ES-I3 (cell line): ENCODE results near the gene AXDND1.
"Not testable (repeated sequence)": the region's sequence is repeated elsewhere in the genome, so short reads cannot be mapped to it uniquely, and the experiment has no call there.

Experiments used
- H3K36me3 ChIP-seq: 2 replicates; pipeline ENCODE4 v1.6.1; 2013; ENCODE audit warnings: mild to moderate bottlenecking, low read length, control low read depth, moderate library complexity; ENCODE audit not compliant: insufficient read depth
- H3K4me1 ChIP-seq: 2 replicates; pipeline ENCODE4 v1.6.1; 2013; ENCODE audit warnings: mild to moderate bottlenecking, control low read depth, low read length; ENCODE audit not compliant: insufficient read depth
- H3K9ac ChIP-seq: 2 replicates; pipeline ENCODE4 v1.6.1; 2013; ENCODE audit warnings: low read depth, mild to moderate bottlenecking, low read length, moderate library complexity
- H3K9me3 ChIP-seq: 2 replicates; pipeline ENCODE4 v1.6.1; 2013; ENCODE audit warnings: mild to moderate bottlenecking, low read length, moderate library complexity; ENCODE audit not compliant: control insufficient read depth, insufficient read depth

AXDND1 gene

DNA sequence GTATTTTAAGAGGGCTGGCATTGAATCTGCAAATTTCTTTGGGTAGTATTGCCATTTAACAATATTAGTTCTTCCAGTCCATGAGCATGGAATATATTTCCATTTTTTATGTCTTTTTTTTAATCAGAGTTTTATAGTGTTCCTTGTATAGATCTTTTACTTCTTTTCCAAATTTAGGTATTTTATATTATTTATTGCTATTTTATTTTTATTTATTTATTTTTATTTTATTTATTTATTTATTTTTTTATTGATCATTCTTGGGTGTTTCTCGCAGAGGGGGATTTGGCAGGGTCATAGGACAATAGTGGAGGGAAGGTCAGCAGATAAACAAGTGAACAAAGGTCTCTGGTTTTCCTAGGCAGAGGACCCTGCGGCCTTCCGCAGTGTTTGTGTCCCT lies 52.0 kb downstream of the AXDND1 start:
- not testable (repeated sequence) for H3K9ac ChIP-seq, H3K4me1 ChIP-seq, H3K9me3 ChIP-seq, H3K36me3 ChIP-seq

DNA sequence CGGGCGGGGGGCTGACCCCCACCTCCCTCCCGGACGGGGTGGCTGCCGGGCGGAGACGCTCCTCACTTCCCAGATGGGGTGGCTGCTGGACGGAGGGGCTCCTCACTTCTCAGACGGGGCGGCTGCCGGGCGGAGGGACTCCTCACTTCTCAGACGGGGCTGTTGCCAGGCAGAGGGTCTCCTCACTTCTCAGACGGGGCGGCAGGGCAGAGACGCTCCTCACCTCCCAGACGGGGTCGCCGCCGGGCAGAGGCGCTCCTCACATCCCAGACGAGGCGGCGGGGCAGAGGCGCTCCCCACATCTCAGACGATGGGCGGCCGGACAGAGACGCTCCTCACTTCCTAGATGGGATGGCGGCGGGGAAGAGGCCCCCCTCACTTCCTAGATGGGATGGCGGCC lies 52.9 kb downstream of the AXDND1 start:
- not testable (repeated sequence) for H3K9me3 ChIP-seq, H3K36me3 ChIP-seq, H3K4me1 ChIP-seq, H3K9ac ChIP-seq

DNA sequence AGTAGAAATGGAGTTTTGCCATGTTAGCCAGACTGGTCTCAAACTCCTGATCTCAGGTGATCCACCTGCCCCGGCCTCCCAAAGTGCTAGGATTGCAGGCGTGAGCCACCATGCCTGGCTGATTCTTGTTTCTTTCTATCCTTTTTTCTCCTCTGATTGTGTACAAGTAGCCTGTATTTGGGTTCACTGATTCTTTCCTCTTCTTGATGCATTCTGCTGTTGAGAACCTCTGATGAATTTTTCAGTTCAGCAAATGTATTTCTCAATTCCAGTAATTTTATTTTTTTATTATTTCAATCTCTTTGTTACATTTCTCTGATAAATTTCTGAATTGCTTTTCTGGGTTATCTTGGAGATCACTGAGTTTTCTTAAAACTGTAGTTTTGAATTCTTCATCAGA lies 58.8 kb downstream of the AXDND1 start:
- H3K36me3 ChIP-seq = no peaks in the 10 kb centered on the region
- H3K4me1 ChIP-seq = no peaks in the 10 kb centered on the region

DNA sequence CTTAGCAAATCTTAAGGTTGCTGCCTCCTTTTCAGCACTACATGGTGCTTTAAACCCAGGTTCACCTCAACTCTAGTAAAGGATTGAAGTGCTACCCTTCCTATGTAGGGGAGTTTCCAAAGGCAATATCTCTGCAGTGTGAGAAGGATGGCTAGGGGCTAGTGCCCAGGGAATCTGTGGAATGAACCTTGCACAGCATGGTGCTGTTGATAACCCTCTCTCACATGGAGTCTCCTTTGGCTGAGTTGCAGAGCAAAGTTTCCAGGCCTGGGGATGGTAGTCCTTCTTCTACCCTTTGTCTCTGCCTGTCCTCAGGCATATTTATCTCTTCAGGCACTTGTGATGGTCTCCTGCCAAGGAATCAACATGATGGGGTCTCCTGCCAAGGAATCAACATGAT lies 59.4 kb downstream of the AXDND1 start:
- no peaks in the 10 kb centered on the region for H3K4me1 ChIP-seq
- no peaks in the 10 kb centered on the region; the same call in 1 of the 2 replicates for H3K9me3 ChIP-seq
- H3K36me3 ChIP-seq = no peaks in the 10 kb centered on the region
- H3K9ac ChIP-seq = no peak overlapping the region

More for the DNA sequence above, 58.8 kb downstream of the AXDND1 start:
- no peak overlapping the region for H3K9ac ChIP-seq
- no peaks in the 10 kb centered on the region; the same call in 1 of the 2 replicates for H3K9me3 ChIP-seq

DNA sequence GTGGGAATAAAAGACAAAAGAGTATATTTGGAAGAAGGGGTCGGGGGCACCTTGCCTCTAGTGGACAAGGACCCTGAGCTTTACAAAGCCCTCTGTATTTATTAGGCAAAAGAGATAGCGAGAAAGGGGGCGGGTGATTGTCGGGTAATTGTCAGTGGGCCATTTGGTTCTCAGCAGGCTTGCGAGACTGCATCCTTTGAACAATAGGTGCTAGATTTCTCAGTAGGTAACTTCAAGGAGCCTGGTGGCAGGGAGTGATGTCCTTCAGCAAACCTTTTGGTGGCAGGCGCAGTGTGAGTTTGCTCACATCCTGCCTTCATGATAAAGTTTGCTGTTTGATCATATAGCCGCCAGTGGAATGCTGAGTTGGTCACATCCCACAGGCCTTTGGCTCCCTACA lies 71.4 kb downstream of the AXDND1 start:
- Histone ChIP-seq H3K9me3 (no peaks in the 10 kb centered on the region), H3K4me1 (no peaks in the 10 kb centered on the region), H3K9ac (no peak overlapping the region), H3K36me3 (no peaks in the 10 kb centered on the region)

DNA sequence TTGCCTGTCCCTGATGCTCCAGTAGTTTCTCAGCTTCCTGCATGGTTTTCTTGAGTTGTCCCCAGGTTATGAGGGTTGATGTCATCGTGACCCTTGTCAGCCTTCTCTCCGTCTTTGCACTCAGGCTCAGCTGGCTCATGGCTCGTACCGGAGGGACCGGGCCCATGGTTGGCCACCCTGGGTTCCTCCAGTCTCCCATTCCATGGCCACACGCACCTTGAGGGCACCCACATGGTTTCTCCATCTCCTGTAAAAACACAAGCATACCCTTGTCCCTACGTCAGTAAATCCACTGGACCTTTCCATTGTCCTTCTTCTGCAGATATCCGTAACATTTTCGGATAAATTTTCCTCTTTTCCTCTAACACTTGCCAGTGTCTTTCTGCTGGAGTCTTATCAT lies 73.9 kb downstream of the AXDND1 start:
- not testable (repeated sequence) for H3K4me1 ChIP-seq, H3K36me3 ChIP-seq, H3K9ac ChIP-seq, H3K9me3 ChIP-seq

DNA sequence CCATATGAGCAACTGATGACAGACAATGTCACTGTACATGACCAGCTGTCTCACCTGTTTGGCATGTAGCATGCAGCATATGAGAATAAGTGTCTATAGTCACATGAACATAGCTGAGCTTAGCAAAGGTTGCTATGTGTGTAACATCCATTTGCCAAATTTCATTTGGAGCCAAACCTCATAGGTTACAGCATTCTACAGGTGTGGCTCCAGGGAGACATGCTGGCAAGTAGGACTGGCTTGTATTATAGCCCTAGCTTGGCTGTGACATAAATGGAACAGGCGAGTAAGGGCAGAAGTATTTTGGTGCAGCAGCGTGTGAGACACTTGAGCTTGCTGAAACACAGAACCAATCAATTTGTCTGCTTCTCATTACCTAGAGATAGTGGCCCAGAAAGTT lies 74.5 kb downstream of the AXDND1 start:
- not testable (repeated sequence) for H3K9ac ChIP-seq, H3K4me1 ChIP-seq, H3K36me3 ChIP-seq, H3K9me3 ChIP-seq

DNA sequence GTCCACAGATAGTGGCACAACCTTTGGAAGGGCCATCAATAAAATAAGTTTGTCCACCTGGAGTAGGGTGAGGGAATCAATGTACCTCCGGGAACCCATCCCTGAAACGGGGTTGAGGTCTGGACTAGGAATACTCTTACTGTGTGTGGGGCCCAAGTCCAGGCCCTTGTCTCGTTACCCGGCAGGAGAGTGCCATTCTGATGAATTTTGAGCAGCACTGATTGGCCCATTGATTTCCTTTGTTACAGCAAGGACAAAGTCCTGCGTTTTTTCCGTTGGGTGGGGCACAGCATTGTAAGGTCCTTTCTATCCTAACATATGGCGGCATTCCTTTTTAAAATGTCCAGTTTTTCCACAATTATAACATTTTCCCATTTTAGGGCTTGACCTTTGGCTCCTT lies 75.2 kb downstream of the AXDND1 start:
- Histone ChIP-seq H3K4me1 (no peaks in the 10 kb centered on the region), H3K9ac (no peak overlapping the region), H3K9me3 (no peaks in the 10 kb centered on the region), H3K36me3 (no peaks in the 10 kb centered on the region)

DNA sequence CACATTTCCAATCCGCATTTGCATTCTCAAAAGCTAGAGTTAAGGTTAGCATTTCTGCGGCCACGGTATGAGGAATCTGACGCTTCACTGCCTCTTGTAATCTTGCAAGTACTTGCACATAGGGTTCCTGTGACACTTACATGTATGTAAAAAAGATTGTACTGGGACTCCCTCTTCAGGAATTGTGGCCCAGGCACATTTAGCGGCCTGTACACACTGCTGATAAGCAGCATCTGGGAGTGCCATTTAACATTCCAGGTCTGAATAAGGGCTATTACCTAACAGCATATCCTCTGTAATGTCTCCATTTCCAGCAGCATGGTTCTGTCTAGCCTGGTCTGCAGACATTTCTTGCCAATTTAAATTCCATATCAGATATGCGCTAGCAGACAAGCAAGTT lies 75.7 kb downstream of the AXDND1 start:
- Histone ChIP-seq H3K9ac (no peak overlapping the region), H3K36me3 (no peaks in the 10 kb centered on the region), H3K4me1 (no peaks in the 10 kb centered on the region), H3K9me3 (no peaks in the 10 kb centered on the region)

DNA sequence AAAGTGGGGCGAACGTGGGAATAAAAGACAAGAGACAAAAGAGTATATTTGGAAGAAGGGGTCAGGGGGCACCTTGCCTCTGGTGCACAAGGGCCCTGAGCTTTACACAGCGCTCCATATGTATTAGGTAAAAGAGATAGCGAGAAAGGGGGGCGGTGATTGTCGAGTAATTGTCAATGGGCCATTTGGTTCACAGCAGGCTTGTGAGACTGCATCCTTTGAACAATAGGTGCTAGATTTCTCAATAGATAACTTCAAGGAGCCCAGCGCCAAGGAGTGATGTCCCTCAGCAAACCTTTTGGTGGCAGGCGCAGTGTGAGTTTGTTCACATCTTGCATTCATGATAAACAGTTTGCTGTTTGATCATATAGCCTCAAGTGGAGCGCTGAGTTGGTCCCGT lies 77.1 kb downstream of the AXDND1 start:
- H3K9me3 ChIP-seq, H3K36me3 ChIP-seq, H3K4me1 ChIP-seq, H3K9ac ChIP-seq: not testable (repeated sequence)

DNA sequence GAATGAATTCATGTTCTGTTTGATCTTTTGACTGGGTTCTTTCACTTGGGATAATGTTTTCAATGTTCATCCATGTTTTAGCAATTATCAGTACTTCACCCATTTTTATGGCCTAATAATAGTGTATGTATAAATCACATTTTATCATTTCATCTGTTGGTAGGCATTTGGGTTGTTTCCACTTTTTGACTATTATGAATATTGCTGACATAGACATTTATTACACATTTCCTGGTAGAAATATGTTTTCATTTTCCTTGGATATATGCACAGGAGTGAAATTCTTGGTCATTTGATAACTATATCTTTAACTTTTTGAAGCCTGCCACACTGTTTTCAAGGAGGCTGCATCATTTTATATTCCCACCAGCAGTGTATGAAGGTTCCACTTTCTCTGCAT lies 79.8 kb downstream of the AXDND1 start:
- no peaks in the 10 kb centered on the region for H3K4me1 ChIP-seq
- no peak overlapping the region for H3K9ac ChIP-seq
- no peaks in the 10 kb centered on the region for H3K36me3 ChIP-seq
- no peaks in the 10 kb centered on the region for H3K9me3 ChIP-seq

DNA sequence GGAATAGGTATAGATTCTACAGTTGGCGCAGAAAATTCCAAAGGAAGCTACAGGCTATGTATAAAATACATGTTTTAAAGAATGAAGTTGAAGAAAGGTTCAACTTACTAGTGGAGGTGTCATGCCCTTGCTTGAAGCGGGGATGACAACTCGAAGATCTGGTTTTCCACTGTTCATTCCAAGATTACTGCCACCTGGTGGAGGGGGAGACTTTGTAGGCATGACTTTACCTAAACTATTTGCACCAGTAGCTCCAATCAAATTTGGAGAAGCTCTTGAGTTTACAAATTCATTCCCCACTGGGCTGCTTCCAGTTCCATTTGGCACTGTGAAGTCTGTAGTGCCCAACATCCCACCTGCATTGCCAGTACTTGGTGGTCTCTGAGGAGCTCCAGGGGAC lies 81.7 kb downstream of the AXDND1 start:
- Histone ChIP-seq H3K9me3 (no peaks in the 10 kb centered on the region), H3K9ac (no peak overlapping the region), H3K36me3 (no peaks in the 10 kb centered on the region), H3K4me1 (no peaks in the 10 kb centered on the region)

DNA sequence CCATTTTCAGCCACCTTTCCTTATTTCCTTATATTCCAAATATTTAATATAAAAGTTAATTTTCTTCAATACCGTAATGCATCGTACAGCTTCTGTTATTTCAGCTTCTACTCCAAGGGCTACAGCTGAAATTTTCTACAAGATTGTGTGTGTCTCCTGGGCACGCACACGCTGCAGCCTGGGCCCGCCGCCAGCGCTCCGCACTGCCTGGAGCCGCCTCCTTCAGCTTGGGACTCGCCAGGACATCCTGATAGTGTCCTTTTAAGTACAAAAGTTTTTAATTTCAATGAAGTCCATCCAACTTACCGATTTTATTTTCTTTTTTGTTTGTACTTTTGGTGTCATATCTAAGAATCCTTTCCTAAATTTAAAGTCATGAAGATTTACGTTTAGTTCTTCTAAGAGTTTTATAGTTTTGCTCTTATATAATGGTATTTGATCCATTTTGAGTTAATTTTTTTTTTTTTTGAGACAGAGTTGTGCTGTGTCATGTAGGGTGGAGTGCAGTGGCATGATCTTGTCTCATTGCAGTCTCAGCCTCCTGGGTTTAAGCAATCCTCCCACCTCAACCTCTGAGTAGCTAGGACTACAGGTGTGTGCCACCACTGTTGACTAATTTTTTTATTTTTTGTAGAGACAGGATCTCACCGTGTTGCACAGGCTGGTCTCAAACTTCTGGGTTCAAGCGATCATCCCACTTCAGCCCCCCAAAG lies 82.8 kb downstream of the AXDND1 start:
- H3K9me3 ChIP-seq = no peaks in the 10 kb centered on the region
- H3K9ac ChIP-seq = no peak overlapping the region
- H3K36me3 ChIP-seq = no peaks in the 10 kb centered on the region
- no peaks in the 10 kb centered on the region for H3K4me1 ChIP-seq

DNA sequence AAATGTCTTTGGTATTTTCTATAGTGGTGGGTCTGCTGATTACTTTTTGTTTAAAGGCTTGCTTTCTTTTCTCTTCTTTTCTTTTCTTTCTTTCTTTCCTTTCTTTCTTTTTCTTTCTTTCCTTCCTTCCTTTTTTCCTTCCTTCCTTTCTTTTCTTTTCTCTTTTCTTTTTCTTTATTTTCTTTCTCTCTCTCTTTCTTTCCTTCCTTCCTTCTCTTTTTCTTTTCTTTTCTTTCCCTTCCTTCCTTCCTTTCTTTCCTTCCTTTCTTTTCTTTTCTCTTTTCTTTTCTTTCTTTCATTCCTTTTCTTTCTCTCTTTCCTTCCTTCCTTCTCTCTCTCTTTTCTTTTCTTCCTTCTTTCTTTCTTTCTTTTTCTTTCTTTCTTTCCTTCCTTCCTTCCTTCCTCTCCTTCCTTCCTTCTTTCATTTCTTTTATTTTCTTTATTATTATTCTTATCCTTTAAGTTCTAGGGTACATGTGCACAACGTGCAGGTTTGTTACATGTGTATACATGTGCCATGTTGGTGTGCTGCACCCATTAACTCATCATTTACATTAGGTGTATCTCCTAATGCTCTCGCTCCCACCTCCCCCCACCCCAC lies 93.9 kb downstream of the AXDND1 start:
- not testable (repeated sequence) for H3K9ac ChIP-seq, H3K36me3 ChIP-seq, H3K9me3 ChIP-seq, H3K4me1 ChIP-seq

DNA sequence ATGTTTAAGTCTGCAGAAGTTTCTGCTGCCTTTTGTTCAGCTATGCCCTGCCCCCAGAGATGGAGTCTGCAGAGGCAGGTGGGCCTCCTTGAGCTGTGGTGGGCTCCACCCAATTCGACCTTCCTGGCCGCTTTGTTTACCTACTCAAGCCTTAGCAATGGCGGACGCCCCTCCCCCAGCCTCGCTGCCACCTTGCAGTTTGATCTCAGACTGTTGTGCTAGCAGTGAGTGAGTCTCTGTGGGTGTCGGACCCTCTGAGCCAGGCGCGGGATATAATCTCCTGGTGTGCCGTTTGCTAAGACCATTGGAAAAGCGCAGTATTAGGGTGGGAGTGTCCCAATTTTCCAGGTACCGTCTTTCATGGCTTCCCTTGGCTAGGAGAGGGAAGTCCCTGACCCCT lies 99.9 kb downstream of the AXDND1 start:
- not testable (repeated sequence) for H3K36me3 ChIP-seq, H3K9me3 ChIP-seq, H3K4me1 ChIP-seq, H3K9ac ChIP-seq
